ENCODE results near the gene FTO. TPM values are rescaled to one million over a fixed set of nuclear protein-coding genes. Genes with fewer than 3 reads are reported as not detected.

The FTO gene
- total RNA-seq, 1 donor from 2014 or later = 107 TPM

DNA sequence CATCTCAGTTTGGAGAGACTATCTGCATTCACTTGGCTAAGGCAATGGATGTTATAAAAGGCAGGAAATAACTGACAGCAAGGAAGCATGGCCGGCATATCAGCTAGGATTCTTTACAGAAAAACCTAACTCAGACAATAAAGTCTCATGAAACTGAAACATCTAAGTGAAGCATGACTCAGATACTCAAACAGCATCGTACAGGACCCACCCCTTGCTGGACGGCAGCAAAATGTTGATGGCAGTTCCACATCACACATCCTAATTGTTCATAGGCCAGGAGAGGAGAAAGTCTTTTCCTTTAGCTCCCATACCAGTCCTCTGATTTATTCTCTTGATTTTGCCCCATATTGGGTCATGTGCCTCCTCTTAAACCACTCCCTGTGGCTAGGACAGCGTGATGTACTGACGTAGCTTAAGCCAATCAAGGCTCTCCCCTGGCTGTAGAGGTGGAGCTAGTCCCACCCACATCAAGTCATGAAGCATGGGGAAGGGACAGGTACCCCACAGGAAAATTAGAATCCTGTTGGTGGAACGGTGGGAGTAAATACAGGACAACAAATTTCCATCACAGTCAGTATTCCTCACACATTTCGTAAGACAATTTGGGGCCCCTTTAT is 403.7 kb downstream of the FTO start:
- ATAC-seq = no peak
- intact Hi-C loops (cut with DNase I) = no loop called here

DNA sequence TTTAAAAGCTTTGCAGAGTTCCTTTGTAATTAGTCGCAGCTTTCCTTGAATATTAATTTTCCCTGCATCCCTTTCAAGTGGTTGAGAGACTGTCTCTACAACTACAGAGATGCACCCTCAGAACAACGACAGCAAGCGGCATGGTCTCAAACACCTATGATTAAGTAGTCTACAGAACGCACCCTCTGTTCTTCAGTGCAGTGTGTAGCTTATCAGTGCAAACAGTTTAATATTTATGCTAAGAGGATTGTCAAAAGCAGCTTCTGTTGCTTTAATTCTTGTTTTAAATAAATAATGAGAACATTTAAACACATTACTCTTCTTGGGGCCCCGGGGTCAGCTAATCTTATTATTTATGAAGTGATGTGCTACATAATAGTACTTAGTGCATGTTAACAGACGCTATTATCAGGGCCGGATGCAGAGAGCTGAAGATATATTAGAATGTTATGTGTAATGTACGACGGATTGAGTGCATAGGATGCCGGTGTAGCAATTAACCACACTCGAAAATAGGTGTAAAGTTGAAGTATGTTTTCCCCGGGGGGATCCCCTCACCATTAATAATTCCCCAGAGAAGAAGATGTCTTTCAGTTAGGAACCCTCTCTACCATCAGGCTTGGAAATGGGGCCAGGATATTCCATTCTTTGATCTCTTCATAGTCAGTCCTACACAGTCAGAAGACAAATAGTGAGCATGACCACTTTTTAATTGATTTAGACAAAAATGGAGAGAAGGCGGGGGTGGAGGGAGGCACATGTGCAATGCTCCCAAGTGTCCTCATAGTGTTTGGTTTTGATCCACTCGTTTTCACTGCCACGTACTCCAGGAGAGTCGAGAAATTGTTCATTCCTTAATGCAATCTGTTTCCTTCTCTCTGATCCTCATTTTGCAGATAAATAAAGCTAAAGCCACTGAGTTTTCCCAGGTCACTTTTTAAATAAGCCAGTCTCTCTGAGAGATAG is 406.3 kb downstream of the FTO start:
- no peak for ATAC-seq
- DNase-seq (ENCODE audit: low spot score) = no peak
- intact Hi-C loops (cut with DNase I) = no loop called here

More for the DNA sequence above, 403.7 kb downstream of the FTO start:
- DNase-seq (ENCODE audit: low spot score) = no peak

DNA sequence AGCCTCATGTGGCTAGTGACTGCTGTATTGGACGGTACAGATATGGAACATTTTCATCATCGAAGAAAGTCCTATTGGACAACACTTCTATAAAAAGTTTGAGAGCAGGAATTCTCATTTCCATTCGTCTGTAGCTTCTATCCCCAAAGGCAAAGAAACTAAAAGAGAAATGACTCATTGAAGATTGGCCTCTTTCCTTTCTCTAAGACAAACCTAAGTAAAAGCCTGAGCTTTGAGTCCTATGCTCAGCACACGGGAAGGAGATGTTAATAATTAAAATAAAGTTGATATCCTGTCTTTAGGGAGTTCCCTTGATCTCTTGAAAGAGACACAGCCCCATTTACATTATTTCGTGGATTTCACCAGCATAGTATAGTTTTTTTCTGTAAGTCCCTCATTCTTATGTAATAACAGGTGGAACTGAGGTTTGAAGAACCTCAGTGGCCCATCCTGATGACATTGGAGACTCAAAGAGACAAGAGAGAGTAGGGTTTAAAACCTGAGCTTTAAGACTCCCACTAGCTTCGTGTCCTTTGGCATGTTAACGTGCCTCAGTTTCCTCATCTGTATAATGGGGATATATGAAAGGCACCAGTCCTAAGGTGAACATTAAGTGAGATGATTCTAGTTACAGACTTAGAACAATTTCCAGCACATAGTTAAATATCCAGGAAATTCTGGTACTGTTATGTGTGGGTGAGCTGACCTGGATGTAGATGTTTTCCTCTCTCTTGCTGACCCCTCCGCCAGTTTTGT is 408.7 kb downstream of the FTO start:
- no peak for DNase-seq (ENCODE audit: low spot score)
- intact Hi-C loops (cut with DNase I) = no loop called here
- ATAC-seq = no peak

DNA sequence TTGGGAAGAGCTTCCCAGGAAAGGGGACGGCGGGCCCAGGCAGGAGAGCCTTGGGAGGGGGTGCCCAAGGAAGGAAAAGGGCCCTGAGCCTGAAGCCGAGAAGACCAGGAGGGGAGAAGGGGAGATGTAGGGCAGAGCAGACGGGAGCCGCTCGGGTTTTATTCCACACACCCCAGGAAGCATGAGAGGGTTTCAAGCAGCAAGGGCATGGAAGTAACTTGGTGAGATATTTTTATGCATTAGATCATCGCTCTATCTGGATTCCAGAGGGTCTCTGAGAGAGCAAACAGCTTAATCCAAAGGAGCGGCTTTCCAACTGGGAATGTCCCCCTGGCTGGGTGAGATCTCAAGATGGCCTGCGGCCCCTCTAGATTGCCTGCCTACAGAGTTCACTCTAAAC is 411.6 kb downstream of the FTO start:
- ATAC-seq = no peak
- no peak for DNase-seq (ENCODE audit: low spot score)
- intact Hi-C loops (cut with DNase I) = no loop called here

DNA sequence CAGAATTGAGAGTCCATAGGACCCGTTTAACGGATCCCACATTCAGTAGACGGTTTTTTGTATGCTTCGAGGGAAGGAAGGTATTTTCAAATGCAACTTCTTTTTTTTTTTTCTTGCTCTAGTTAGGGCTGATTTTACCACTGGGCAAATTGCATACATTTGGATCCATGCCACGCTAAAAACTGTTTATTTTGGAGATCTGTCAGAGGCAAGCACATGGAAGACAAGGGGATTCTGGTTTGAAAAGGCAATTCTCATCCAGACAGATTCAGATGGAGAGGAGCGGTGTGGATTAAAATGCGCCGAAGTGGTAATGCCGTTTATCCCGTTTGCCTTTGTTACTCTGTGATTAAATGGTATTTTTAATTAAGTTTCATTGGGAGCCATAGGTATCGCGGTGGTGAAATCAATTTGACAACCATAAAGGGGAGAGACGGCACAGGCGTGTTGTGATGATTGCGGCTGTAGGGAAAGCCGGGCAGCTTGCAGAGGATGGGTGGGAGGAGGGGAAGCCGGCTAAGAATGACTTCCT is 412.2 kb downstream of the FTO start:
- intact Hi-C loops (cut with DNase I) = no loop called here
- DNase-seq (ENCODE audit: low spot score) = no peak
- no peak for ATAC-seq

DNA sequence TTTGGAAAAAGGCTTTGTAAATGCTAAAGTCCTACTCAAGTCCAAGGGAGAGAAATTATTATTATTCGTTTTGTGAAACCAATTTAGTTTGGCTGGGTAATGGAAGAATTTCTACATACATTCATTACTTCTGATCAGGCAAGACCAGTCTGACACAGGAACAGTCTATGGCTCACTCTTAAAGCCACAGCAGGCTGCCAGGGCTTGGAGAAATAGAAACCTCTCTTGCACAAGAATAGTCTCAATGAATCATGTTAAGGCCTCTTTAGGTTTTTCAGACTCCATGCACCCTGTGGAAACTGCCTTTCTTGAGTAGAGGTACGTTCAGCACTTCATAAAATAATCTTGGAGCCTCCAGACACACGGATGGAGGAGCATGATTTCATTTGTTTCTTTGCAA is 414.9 kb downstream of the FTO start:
- intact Hi-C loops (cut with DNase I) = no loop called here
- ATAC-seq (no peak), DNase-seq (ENCODE audit: low spot score) (no peak)

DNA sequence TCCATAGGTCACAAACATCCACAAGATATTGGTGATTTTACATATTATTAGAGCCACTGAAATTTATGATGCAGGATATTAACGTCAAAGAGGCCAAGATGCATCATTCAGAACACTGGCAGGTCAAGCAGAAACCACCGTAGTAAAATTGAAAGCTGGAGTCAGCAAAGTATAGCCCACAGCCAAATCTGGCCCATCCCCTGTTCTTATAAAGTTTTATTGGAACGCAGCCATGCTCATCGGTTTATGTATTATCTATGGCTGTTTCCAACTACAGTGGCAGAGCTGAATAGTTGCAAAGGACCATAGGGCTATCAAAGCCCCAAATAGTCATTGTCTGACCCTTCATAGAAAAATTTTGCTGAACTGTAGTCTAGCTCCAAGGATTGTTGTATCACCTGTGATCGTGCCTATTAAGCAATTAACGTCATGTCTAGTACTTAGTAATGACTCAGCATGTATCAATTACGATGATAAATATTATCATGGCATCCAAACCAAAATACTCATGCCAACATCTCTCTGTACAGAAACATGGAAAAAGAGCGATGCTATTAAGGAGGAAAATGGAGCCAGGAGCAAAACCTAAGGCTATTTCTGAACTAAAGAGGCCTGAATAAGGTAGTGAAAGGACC is 417.0 kb downstream of the FTO start:
- no peak for ATAC-seq
- DNase-seq (ENCODE audit: low spot score) = no peak
- intact Hi-C loops (cut with DNase I) = no loop called here

DNA sequence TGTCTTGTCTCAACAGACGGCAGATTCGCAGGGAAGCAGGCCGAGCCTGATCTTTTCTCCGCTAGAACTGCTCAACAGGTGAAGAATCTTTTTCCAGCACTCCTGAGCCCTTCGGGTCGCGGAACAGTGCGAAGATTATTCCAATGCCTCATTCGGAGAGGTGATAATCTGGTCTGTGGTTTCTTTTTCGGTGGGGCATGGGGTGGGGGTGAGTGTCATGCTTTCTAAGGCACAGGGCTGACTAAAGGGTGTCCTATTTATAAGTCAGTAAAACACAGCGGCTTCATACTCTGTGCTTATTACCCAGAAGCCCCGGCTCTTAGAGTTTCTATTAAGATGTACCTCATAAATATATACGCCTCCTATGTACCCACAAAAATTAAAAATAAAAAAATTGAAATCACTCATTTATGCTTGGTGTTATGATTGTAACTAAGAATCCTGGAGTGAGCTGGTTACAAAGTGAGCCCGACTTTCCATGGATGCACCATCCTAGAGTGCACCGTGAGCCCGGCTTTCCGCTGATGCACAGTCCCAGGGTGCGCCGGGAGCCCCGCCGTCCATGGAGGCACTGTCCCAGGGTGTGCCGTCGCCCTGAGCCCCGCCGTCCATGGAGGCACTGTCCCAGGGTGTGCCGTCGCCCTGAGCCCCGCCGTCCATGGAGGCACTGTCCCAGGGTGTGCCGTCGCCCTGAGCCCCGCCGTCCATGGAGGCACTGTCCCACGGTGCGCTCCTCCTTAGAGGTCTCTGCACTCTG is 417.8 kb downstream of the FTO start:
- intact Hi-C loops (cut with DNase I) = no loop called here
- no peak for DNase-seq (ENCODE audit: low spot score)
- no peak for ATAC-seq

DNA sequence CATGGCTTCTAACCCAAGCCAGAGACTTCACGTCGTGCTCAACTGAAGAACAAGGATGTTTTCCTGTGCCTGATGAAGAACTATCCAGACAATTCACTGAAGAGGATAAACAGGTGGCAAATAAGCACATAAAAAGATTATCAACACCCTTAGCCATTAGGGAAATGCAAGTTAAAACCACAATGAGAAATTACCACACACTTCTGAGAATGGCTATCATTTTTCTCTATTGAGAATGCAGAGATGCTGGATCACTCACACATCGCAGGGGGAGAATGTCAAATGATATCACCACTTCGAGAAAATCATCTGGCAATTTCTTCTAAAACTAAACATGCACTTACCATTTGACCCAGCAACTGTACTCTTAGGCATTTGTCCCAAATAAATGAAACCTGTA is 419.8 kb downstream of the FTO start:
- intact Hi-C loops (cut with DNase I) = no loop called here
- DNase-seq (ENCODE audit: low spot score) = no peak

DNA sequence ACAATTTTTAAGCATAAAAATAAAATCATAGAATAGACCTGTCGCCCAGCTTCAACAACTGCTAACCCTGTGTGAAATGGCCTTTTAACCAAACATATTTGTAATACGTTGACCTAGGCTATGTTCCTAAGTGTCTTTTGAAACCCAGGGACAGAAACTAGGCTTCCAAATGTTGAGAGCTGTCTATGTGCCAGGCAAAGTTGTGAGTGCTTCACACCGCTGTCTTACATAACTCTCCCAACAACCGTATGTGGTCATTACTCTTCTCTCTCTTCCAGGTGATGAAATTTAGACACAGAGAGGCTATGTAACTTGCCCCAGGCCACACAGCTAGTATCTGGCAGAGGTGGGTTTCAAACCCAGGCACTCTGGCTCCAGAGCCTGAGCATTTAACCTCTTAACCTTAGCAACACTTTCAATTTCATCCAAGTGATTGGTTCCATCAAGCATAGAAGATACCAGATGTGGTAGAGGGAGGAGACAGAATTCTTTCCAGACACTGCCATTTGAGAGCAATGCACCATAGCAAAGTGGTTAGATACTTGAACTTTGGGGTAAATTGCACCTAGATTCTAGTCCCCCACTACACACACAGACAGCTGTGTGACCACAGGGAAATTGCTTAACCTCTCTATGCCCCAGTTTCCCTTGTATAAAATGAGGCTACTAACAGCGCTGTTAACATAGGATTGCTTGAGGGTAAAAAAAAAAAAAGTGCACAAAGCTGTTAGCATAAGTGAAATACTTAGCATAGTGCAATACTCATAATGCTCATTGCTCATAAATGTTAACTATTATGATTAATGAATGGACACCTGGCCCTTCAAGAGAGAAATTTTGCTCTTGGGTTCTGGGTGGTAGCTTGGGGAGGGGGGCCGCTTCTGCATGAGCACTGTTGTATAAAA is 422.0 kb downstream of the FTO start:
- ATAC-seq = no peak
- DNase-seq (ENCODE audit: low spot score) = no peak
- intact Hi-C loops (cut with DNase I) = no loop called here

More for the DNA sequence above, 419.8 kb downstream of the FTO start:
- no peak for ATAC-seq

DNA sequence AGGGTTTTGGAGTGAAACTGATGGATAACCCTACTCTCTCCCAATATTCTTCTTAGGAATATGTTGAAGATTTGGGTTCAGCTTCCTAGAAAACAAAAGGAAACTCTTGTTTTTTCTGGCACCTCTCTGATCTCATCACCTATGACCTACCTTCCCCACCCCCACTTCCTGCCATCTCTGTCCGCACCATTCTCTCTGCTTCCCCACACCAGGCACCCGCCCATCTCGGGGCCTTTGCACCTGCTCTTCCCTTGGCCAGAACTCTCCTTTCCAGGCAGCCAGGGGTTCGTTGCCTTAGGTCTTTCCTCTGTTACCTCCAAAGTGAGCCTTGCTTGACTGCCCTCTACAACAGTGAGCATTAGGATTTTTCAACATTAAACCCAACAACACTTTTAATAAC is 423.0 kb downstream of the FTO start:
- intact Hi-C loops (cut with DNase I) = no loop called here
- DNase-seq (ENCODE audit: low spot score) = no peak
- no peak for ATAC-seq

DNA sequence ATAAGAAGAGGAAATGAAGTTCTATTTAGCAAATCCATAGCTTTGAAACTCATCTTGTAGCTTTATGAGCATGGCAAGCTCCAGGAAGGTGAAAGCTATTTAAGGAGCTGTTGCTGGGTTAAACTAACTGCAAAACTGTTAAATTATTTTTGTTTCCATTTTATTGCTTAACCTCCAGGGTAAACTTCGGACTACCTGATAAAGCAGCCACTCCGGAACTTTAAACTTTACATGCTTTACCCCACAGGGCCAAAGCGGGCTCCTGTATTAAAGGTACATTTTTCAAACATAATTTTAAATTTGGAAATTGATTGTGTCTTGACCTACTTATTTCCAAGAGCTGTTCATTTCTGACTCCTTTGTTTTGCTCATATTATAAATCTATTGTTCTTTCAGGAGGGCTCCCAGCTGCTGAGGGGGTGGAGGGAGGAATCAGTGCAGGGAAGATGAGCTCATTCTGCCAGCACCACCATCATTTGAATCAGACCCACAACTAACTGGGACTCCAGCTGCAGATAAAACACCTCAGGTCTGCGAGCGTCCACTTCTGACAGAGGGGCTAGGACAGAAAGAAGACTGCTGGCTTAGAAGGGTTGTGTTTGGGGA is 424.8 kb downstream of the FTO start:
- ATAC-seq (no peak), DNase-seq (ENCODE audit: low spot score) (no peak)
- intact Hi-C loops (cut with DNase I) = no loop called here

DNA sequence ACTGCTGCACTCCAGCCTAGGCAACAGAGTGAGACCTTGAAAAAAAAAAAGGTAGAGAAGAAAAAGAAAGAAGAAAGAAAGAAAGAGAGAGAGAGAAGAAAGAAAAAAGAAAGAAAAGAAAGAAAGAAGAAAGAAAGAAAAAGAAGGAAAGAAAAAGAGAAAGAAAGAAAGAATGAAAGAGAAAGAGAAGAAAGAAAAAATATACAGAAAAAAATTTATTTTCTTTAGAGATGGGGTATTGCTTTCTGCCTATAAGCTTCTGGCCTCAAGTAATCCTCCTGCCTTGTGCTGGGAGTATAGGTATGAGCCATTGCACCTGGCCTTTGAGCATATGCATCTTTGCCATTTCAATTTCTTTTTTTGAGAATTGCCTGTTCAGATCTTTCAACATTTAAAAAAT is 425.9 kb downstream of the FTO start:
- DNase-seq (ENCODE audit: low spot score) (no peak), ATAC-seq (no peak)
- intact Hi-C loops (cut with DNase I) = no loop called here

DNA sequence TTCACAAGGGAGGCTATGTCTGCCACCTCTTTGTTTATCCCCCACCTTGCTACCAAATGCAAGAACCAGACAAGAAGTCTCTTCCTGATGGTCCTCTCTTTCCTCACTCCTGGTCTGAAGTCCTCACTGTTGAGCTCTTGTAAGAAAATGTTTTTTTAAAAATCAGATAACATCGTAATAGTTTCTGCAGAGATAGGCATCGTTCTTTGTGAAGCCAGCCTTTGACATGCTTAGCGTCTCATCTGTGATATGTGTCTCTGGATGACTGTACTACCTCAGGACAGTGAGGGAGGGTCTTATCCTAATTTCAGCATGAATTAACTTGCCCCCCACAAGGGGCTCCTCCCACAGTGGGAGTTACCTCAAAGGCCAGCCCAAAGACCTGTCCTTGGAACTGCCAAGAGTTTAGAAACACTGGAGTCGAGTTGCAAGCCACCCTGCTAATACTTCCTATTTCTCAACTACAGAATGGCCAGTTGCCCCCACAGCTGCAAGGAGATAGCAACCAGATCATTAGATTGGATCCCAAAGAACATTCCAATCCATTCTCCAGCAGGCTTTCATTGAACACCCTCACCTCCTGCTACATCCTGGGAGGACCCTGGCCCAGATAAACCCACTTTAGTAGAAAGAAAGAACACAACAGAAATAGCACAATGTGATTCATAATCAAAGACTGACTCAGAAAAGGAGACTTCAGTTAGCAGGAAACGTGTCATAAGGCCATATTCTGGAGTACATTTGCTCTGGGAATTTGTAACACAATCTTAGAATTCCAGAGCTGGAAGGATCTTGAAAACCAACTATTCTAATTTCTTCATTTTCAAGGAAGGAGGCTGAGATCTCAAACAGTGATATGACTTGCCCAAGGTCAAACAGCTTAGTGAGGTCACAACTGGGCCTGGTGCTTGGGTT is 431.7 kb downstream of the FTO start:
- DNase-seq (ENCODE audit: low spot score) = no peak
- intact Hi-C loops (cut with DNase I) = no loop called here
- no peak for ATAC-seq

DNA sequence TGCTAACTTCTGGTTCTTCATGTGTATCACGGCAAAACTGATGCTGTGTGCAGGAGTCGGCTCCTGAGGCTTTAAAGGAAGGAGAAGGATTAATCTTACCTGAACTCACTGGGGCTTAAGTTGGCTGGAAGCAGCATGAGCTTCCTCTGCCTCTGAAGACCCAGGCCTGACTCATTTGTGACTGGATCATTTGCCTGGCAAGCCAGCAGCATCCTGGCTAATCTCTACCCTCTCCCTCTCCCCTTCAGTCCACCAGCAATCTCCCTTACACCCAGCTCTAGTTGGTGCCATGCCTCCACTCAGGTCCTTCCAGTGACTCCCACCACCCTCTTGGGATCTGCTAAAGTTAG is 432.3 kb downstream of the FTO start:
- DNase-seq (ENCODE audit: low spot score) (no peak), ATAC-seq (no peak)
- intact Hi-C loops (cut with DNase I) = no loop called here

DNA sequence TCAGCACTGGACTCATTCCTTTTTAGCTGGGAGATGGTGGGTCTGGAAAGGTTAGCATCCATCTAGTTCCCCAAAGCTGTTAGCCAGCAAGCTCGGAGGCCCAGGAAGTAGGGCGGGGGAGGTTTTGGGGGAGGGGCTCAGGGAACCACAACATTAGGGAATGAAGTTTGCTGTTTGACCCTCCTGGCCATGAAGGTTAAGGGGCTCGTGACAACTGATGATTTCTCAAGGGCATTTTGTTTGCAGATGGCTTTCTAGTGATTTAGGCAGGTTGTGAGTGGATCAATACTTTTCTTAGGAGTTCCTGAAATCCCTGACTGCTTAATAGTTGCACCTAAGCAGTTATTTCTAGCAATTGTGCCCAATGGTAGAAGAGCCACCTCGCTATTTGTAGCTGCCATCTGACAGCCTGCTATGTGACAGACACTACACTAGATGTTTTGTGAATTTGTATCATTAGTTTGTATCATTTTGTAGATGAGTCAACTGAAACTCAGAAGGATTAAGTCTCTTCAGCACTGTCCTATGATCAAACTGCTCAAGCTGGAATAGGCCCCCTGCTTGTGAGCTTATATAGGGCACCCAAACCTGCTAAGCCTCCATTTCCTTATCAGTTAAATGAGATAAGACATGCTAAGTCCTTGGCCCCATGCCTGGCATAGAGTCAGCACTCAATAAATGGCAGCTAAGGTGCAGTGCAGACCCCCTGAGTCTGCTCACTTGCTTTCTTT is 436.3 kb downstream of the FTO start:
- intact Hi-C loops (cut with DNase I) = no loop called here
- no peak for ATAC-seq
- DNase-seq (ENCODE audit: low spot score) = no peak

Measured in sciatic nerve (tissue), 2 donors.